PC-3 (cell line): Measurements from ENCODE around the gene ELMO3.

ENCODE experiments used
- CTCF ChIP-seq: fragments of 300-600 bp; sonication (generic); conservative IDR thresholded peaks from 2 replicates; pipeline ENCODE4 v1.5.1; 2017; ENCODE audit warnings: antibody characterized with exemption, low read depth, mild to moderate bottlenecking, low read length
- EZH2 ChIP-seq: fragments of 300-600 bp; sonication (generic); IDR thresholded peaks from one replicate; pipeline ENCODE4 v1.6.1; 2017; ENCODE audit warnings: antibody characterized with exemption, mild to moderate bottlenecking, low read length; ENCODE audit not compliant: unreplicated experiment
- EZH2phosphoT487 ChIP-seq: fragments of 300-600 bp; sonication (generic); IDR thresholded peaks from 2 replicates; pipeline ENCODE4 v1.6.1; 2018; ENCODE audit warnings: mild to moderate bottlenecking, antibody characterized with exemption, low read length, borderline replicate concordance

GRCh38 chr16:67245674-67246080 is 46.7 kb downstream of the ELMO3 start:
- TF ChIP-seq CTCF = no peak
- no peak for TF ChIP-seq EZH2phosphoT487
- no peak for TF ChIP-seq EZH2
